K562 (cell line): ENCODE data around the gene RBM19. TPM values are rescaled to one million over a fixed set of nuclear protein-coding genes. Genes with fewer than 3 reads are reported as not detected.

Source experiments
- CEBPB ChIP-seq: fragments of 450-650 bp; IDR thresholded peaks from 2 replicates; pipeline ENCODE4 v1.6.1; 2016; ENCODE audit warnings: missing genetic modification characterization, missing compliant biosample characterization
- CHAMP1 ChIP-seq: fragments of 450-650 bp; IDR thresholded peaks from 2 replicates; pipeline ENCODE4 v1.6.1; 2016; ENCODE audit warnings: mild to moderate bottlenecking
- CTCF ChIP-seq, 3 experiments: IDR thresholded peaks in 2 of 3; conservative IDR thresholded peaks in 1 of 3; 2 replicates each; pipeline ENCODE4 v1.5.1; 2011 to 2012; ENCODE audit warnings: low read length in 3 of 3, mild to moderate bottlenecking in 3 of 3, control low read depth in 2 of 3, improper control_type of control experiment in 1 of 3, inconsistent platforms in 1 of 3, low read depth in 1 of 3, mixed read lengths in 1 of 3, moderate library complexity in 1 of 3; ENCODE audit not compliant: insufficient read depth in 2 of 3
- DPF2 ChIP-seq: fragments of 450-650 bp; IDR thresholded peaks from 2 replicates; pipeline ENCODE4 v1.6.1; 2016
- ELK3 ChIP-seq: fragments of 450-650 bp; formaldehyde crosslinking; IDR thresholded peaks from 2 replicates; pipeline ENCODE4 v1.4.0; 2020; ENCODE audit warnings: mild to moderate bottlenecking
- FUS ChIP-seq: fragments of 200-400 bp; formaldehyde crosslinking; optimal IDR thresholded peaks from 2 replicates; pipeline ENCODE3; 2017; ENCODE audit warnings: low read depth, low read length
- GATAD2B ChIP-seq: fragments of 450-650 bp; IDR thresholded peaks from 2 replicates; pipeline ENCODE4 v1.6.1; 2017; ENCODE audit warnings: mild to moderate bottlenecking, borderline replicate concordance
- HSF4 ChIP-seq: fragments of 250-450 bp; sonication (Bioruptor Pico); IDR thresholded peaks from 2 replicates; pipeline ENCODE4 v2.1.2; 2022; ENCODE audit warnings: mild to moderate bottlenecking, moderate library complexity, borderline replicate concordance
- NR2C2 ChIP-seq, 2 experiments: fragments of 200-800 bp in 1 of 2; sonication (Bioruptor generic) in 1 of 2; sonication (generic) in 1 of 2; formaldehyde crosslinking in 1 of 2; IDR thresholded peaks; 2 replicates each; pipeline versions ENCODE4 v1.6.1 to v1.8.0; 2016 to 2022; ENCODE audit warnings: mild to moderate bottlenecking in 1 of 2, missing compliant biosample characterization in 1 of 2, missing genetic modification characterization in 1 of 2, missing genetic modification reagents in 1 of 2
- NR4A1 ChIP-seq, 2 experiments: fragments of 250-450 bp in 1 of 2; fragments of 450-650 bp in 1 of 2; sonication (Bioruptor Pico) in 1 of 2; IDR thresholded peaks; 2 replicates each; pipeline versions ENCODE4 v1.4.0 to v1.6.1; 2016 to 2020; ENCODE audit warnings: mild to moderate bottlenecking in 2 of 2, missing compliant biosample characterization in 1 of 2, missing genetic modification characterization in 1 of 2, moderate library complexity in 1 of 2
- RCOR1 ChIP-seq, 2 experiments: IDR thresholded peaks; 2 replicates each; pipeline ENCODE4 v1.6.1; 2012; ENCODE audit warnings: low read depth in 2 of 2, low read length in 2 of 2, borderline replicate concordance in 1 of 2, improper control_type of control experiment in 1 of 2
- TARDBP ChIP-seq: fragments of 450-650 bp; IDR thresholded peaks from 2 replicates; pipeline ENCODE4 v1.6.1; 2016
- WHSC1 ChIP-seq: IDR thresholded peaks from one replicate; pipeline ENCODE4 v1.6.1; 2012; ENCODE audit warnings: low read length, control low read depth, inconsistent platforms
- ZBTB12 ChIP-seq: fragments of 250-450 bp; sonication (Bioruptor Pico); IDR thresholded peaks from 2 replicates; pipeline ENCODE4 v1.4.0; 2020
- ZNF165 ChIP-seq: fragments of 250-450 bp; sonication (Bioruptor Pico); IDR thresholded peaks from 2 replicates; pipeline ENCODE4 v1.4.0; 2020; ENCODE audit warnings: borderline replicate concordance
- ZNF324 ChIP-seq: fragments of 250-450 bp; sonication (Bioruptor Pico); IDR thresholded peaks from 2 replicates; pipeline ENCODE4 v1.4.0; 2020; ENCODE audit warnings: mild to moderate bottlenecking
- ZNF445 ChIP-seq: fragments of 250-450 bp; sonication (Bioruptor Pico); IDR thresholded peaks from 2 replicates; pipeline ENCODE4 v1.4.0; 2020; ENCODE audit warnings: low read depth, mild to moderate bottlenecking, moderate library complexity
- ZSCAN29 ChIP-seq: fragments of 450-650 bp; IDR thresholded peaks from 2 replicates; pipeline ENCODE4 v1.6.1; 2017
- polyA plus RNA-seq, 8 experiments: library from polyadenylated mRNA; depleted of rRNA in 4 of 8; stranded (reverse) in 5 of 8; unstranded in 3 of 8; fragments of >200 nt; fragmentation: Nextera tagmentation in 2 of 8; fragmentation: Illumina TruSeq in 1 of 8; extraction: Ambion mirVana in 2 of 8; extraction: Trizol in 1 of 8; gene quantifications; 2 replicates each; pipeline versions ENCODE4 v1.2.1 to v1.2.3, GENCODE V29; 2011 to 2014; ENCODE audit warnings: inconsistent platforms in 1 of 8, missing spikeins in 1 of 8
- total RNA-seq, 7 experiments: library from RNA; depleted of rRNA in 6 of 7; stranded (reverse); fragments of >200 nt in 6 of 7; fragmentation: Illumina TruSeq in 2 of 7; extraction: Trizol in 2 of 7; gene quantifications; 2 replicates each; pipeline versions ENCODE4 v1.2.1 to v1.2.3, GENCODE V29; 2011 to 2021; ENCODE audit warnings: low replicate concordance in 1 of 7

Gene RBM19
- total and polyA plus RNA-seq, 9 of the 15 experiments (the other 6 are each of a cell fraction or from before 2014, with no cell fraction given), result 16.0 to 58.4 (median 37.9) TPM

- peak; percentile 86; the same call in 1 of the 2 replicates for TF ChIP-seq TARDBP
- TF ChIP-seq GATAD2B, result peak; percentile 97
- TF ChIP-seq ZNF165 (CRISPR knock-in tag), result no peak
- TF ChIP-seq WHSC1, result no peak
- peak; percentile 68 to 96; a peak in 3 of 4 replicates for TF ChIP-seq RCOR1 (IDR thresholded peaks at IDR 0.05; ENCODE audit: borderline replicate concordance in 1 of 2, low read depth in 2 of 2, low read length in 2 of 2)
- no peak for TF ChIP-seq NR4A1 (CRISPR knock-in tag; IDR thresholded peaks at IDR 0.05)
- TF ChIP-seq NR4A1 (tag; IDR thresholded peaks at IDR 0.05), result peak; percentile 44; the same call in 1 of the 2 replicates
- TF ChIP-seq HSF4, result 0 out of 2 replicates have a peak, but pooled peaks have one; percentile 19
- no peak for TF ChIP-seq ZSCAN29
- TF ChIP-seq FUS, result no peak
- peak; percentile 79 for TF ChIP-seq CHAMP1
- peak; percentile 99 for TF ChIP-seq DPF2
- TF ChIP-seq ELK3 (CRISPR knock-in tag), result no peak
- no peak; the same call in 1 of the 2 replicates for TF ChIP-seq ZNF324 (CRISPR knock-in tag)
- TF ChIP-seq ZBTB12, result 0 out of 2 replicates have a peak, but pooled peaks have one; percentile 46
- no peak for TF ChIP-seq NR2C2 (CRISPR knock-in tag; IDR thresholded peaks at IDR 0.05)
- peak; percentile 73 for TF ChIP-seq NR2C2 (tag; IDR thresholded peaks at IDR 0.05)
- TF ChIP-seq ZNF445 (CRISPR knock-in tag), result no peak
- peak; percentile 88 for TF ChIP-seq CEBPB (tag)
- no peak for TF ChIP-seq CTCF (IDR thresholded peaks at IDR 0.05 in 2 of 3, conservative IDR thresholded peaks at IDR 0.05 in 1 of 3; ENCODE audit: insufficient read depth in 2 of 3, low read depth in 1 of 3, low read length in 3 of 3)
Observed at GRCh38 chr12:113932381-113933196, 33.5 kb downstream of the RBM19 start (continued).
